Ishikawa (cell line): Measurements from ENCODE around the gene APBA3.

Experiments
- CEBPB ChIP-seq: IDR thresholded peaks from 2 replicates; pipeline ENCODE4 v1.6.1; 2012
- CREB1 ChIP-seq: IDR thresholded peaks from 2 replicates; pipeline ENCODE4 v1.6.1; 2012; ENCODE audit warnings: low read depth
- EGR1 ChIP-seq: IDR thresholded peaks from 2 replicates; pipeline ENCODE4 v1.6.1; 2012
- EP300 ChIP-seq: IDR thresholded peaks from 2 replicates; pipeline ENCODE4 v1.6.1; 2012; ENCODE audit warnings: borderline replicate concordance
- FOXM1 ChIP-seq: IDR thresholded peaks from 2 replicates; pipeline ENCODE4 v1.6.1; 2012; ENCODE audit warnings: low read depth, borderline replicate concordance
- NFIC ChIP-seq: IDR thresholded peaks from 2 replicates; pipeline ENCODE4 v1.6.1; 2012
- TAF1 ChIP-seq: IDR thresholded peaks from 2 replicates; pipeline ENCODE4 v1.6.1; 2012; ENCODE audit warnings: low read depth, mild to moderate bottlenecking
- TCF12 ChIP-seq: IDR thresholded peaks from 2 replicates; pipeline ENCODE4 v1.6.1; 2012; ENCODE audit warnings: low read depth
- YY1 ChIP-seq: IDR thresholded peaks from 2 replicates; pipeline ENCODE4 v1.6.1; 2012; ENCODE audit warnings: low read depth
- TF ChIP-seq, protein P1 (sequence below): IDR thresholded peaks from 2 replicates; pipeline ENCODE4 v1.6.1; 2012
- TF ChIP-seq, protein P2 (sequence below): IDR thresholded peaks from 2 replicates; pipeline ENCODE4 v1.6.1; 2012; ENCODE audit warnings: low read depth, mild to moderate bottlenecking

- TF ChIP-seq, protein P1, sequence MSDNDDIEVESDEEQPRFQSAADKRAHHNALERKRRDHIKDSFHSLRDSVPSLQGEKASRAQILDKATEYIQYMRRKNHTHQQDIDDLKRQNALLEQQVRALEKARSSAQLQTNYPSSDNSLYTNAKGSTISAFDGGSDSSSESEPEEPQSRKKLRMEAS: no peak
- TF ChIP-seq CREB1 (no peak), TAF1 (no peak), CEBPB (no peak), TCF12 (no peak), YY1 (no peak), EP300 (no peak), NFIC (no peak), FOXM1 (no peak), EGR1 (no peak)
- TF ChIP-seq, protein P2, sequence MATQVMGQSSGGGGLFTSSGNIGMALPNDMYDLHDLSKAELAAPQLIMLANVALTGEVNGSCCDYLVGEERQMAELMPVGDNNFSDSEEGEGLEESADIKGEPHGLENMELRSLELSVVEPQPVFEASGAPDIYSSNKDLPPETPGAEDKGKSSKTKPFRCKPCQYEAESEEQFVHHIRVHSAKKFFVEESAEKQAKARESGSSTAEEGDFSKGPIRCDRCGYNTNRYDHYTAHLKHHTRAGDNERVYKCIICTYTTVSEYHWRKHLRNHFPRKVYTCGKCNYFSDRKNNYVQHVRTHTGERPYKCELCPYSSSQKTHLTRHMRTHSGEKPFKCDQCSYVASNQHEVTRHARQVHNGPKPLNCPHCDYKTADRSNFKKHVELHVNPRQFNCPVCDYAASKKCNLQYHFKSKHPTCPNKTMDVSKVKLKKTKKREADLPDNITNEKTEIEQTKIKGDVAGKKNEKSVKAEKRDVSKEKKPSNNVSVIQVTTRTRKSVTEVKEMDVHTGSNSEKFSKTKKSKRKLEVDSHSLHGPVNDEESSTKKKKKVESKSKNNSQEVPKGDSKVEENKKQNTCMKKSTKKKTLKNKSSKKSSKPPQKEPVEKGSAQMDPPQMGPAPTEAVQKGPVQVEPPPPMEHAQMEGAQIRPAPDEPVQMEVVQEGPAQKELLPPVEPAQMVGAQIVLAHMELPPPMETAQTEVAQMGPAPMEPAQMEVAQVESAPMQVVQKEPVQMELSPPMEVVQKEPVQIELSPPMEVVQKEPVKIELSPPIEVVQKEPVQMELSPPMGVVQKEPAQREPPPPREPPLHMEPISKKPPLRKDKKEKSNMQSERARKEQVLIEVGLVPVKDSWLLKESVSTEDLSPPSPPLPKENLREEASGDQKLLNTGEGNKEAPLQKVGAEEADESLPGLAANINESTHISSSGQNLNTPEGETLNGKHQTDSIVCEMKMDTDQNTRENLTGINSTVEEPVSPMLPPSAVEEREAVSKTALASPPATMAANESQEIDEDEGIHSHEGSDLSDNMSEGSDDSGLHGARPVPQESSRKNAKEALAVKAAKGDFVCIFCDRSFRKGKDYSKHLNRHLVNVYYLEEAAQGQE: no peak
These were observed 34.9 kb upstream of the APBA3 start for GRCh38 chr19:3796358-3796757.
